H1 (cell line): ENCODE data around the gene NLN. TPM values are rescaled to one million over a fixed set of nuclear protein-coding genes. Genes with fewer than 3 reads are reported as not detected.

Experiments used
- SP2 ChIP-seq: IDR thresholded peaks from 2 replicates; pipeline ENCODE4 v1.6.1; 2012; ENCODE audit warnings: mild to moderate bottlenecking, low read length, inconsistent platforms
- polyA plus RNA-seq, 7 experiments: library from polyadenylated mRNA; depleted of rRNA in 3 of 7; stranded (reverse) in 5 of 7; unstranded in 2 of 7; fragments of >200 nt in 5 of 7; fragments of 200-250 nt in 2 of 7; gene quantifications; 1 replicate in 5 of 7; 2 replicates in 1 of 7; 4 replicates in 1 of 7; pipeline versions ENCODE4 v1.2.1 to v1.2.3, GENCODE V29; 2011 to 2013; ENCODE audit warnings: missing spikeins in 2 of 7, mixed read lengths in 2 of 7
- total RNA-seq: library from RNA; stranded (reverse); fragmentation: NEBNext Ultra II Directional; extraction: Animal tissue kit (Norgen Biotek cat#: 25700); gene quantifications from 2 replicates; pipeline ENCODE4 v1.2.1, GENCODE V29; 2021
- TF ChIP-seq, protein P1 (sequence below): fragments of 300-600 bp; sonication (generic); IDR thresholded peaks from 2 replicates; pipeline ENCODE4 v1.7.1; 2012; ENCODE audit warnings: low read length, moderate library complexity, mild to moderate bottlenecking, inconsistent platforms; ENCODE audit not compliant: insufficient replicate concordance

The NLN gene
- total and polyA plus RNA-seq, 2 of the 8 experiments (the other 6 are each of a cell fraction or from before 2014, with no cell fraction given): 46.7 to 192 TPM

DNA sequence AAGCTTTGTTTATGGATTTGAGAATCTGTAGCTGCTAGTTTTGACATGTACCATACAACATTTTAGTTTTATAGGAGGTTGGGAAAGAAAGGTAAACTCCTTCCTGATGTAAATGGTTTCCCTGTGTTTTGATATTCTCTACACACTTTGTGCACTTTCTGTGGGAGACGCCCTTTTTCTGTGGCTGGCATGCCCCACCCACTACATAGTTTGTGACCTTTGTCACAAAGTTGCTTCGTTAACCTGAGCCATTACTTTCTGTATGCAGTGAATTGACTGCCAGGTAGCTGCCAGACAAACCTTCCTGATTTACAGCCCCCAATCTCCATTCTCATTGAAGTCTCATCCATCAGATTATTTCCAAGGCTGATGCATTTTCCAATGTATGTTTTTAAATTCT lies 90.6 kb downstream of the NLN start (continued):
- TF ChIP-seq, protein P1, sequence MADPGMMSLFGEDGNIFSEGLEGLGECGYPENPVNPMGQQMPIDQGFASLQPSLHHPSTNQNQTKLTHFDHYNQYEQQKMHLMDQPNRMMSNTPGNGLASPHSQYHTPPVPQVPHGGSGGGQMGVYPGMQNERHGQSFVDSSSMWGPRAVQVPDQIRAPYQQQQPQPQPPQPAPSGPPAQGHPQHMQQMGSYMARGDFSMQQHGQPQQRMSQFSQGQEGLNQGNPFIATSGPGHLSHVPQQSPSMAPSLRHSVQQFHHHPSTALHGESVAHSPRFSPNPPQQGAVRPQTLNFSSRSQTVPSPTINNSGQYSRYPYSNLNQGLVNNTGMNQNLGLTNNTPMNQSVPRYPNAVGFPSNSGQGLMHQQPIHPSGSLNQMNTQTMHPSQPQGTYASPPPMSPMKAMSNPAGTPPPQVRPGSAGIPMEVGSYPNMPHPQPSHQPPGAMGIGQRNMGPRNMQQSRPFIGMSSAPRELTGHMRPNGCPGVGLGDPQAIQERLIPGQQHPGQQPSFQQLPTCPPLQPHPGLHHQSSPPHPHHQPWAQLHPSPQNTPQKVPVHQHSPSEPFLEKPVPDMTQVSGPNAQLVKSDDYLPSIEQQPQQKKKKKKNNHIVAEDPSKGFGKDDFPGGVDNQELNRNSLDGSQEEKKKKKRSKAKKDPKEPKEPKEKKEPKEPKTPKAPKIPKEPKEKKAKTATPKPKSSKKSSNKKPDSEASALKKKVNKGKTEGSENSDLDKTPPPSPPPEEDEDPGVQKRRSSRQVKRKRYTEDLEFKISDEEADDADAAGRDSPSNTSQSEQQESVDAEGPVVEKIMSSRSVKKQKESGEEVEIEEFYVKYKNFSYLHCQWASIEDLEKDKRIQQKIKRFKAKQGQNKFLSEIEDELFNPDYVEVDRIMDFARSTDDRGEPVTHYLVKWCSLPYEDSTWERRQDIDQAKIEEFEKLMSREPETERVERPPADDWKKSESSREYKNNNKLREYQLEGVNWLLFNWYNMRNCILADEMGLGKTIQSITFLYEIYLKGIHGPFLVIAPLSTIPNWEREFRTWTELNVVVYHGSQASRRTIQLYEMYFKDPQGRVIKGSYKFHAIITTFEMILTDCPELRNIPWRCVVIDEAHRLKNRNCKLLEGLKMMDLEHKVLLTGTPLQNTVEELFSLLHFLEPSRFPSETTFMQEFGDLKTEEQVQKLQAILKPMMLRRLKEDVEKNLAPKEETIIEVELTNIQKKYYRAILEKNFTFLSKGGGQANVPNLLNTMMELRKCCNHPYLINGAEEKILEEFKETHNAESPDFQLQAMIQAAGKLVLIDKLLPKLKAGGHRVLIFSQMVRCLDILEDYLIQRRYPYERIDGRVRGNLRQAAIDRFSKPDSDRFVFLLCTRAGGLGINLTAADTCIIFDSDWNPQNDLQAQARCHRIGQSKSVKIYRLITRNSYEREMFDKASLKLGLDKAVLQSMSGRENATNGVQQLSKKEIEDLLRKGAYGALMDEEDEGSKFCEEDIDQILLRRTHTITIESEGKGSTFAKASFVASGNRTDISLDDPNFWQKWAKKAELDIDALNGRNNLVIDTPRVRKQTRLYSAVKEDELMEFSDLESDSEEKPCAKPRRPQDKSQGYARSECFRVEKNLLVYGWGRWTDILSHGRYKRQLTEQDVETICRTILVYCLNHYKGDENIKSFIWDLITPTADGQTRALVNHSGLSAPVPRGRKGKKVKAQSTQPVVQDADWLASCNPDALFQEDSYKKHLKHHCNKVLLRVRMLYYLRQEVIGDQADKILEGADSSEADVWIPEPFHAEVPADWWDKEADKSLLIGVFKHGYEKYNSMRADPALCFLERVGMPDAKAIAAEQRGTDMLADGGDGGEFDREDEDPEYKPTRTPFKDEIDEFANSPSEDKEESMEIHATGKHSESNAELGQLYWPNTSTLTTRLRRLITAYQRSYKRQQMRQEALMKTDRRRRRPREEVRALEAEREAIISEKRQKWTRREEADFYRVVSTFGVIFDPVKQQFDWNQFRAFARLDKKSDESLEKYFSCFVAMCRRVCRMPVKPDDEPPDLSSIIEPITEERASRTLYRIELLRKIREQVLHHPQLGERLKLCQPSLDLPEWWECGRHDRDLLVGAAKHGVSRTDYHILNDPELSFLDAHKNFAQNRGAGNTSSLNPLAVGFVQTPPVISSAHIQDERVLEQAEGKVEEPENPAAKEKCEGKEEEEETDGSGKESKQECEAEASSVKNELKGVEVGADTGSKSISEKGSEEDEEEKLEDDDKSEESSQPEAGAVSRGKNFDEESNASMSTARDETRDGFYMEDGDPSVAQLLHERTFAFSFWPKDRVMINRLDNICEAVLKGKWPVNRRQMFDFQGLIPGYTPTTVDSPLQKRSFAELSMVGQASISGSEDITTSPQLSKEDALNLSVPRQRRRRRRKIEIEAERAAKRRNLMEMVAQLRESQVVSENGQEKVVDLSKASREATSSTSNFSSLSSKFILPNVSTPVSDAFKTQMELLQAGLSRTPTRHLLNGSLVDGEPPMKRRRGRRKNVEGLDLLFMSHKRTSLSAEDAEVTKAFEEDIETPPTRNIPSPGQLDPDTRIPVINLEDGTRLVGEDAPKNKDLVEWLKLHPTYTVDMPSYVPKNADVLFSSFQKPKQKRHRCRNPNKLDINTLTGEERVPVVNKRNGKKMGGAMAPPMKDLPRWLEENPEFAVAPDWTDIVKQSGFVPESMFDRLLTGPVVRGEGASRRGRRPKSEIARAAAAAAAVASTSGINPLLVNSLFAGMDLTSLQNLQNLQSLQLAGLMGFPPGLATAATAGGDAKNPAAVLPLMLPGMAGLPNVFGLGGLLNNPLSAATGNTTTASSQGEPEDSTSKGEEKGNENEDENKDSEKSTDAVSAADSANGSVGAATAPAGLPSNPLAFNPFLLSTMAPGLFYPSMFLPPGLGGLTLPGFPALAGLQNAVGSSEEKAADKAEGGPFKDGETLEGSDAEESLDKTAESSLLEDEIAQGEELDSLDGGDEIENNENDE: no peak
- no peak for TF ChIP-seq SP2
- TF ChIP-seq, all 59 proteins: peak for 0
